Measurements from ENCODE around the gene FAM78B.

GRCh38 chr1:166145499-166145898, 21.3 kb downstream of the FAM78B start:
- TF ChIP-seq CTCF (IDR thresholded peaks at IDR 0.05; ENCODE audit: control extremely low read depth in 1 of 3, insufficient read depth in 1 of 3, low read depth in 1 of 3, low read length in 3 of 3) (no peak), POLR2A (IDR thresholded peaks at IDR 0.05; ENCODE audit: control extremely low read depth in 1 of 2, low read depth in 2 of 2, low read length in 2 of 2) (no peak), POLR2AphosphoS5 (IDR thresholded peaks at IDR 0.05; ENCODE audit: low read depth, low read length) (no peak), SRF (IDR thresholded peaks at IDR 0.05; ENCODE audit: low read depth, low read length) (no peak), BRCA1 (IDR thresholded peaks at IDR 0.05; ENCODE audit: low read depth, low read length) (no peak), SP1 (IDR thresholded peaks at IDR 0.05; ENCODE audit: low read depth, low read length) (no peak), CHD2 (IDR thresholded peaks at IDR 0.05; ENCODE audit: low read length) (no peak), SIN3A (conservative IDR thresholded peaks at IDR 0.05 in 1 of 2, IDR thresholded peaks at IDR 0.05 in 1 of 2; ENCODE audit: low read depth in 1 of 2, low read length in 2 of 2) (no peak), POU5F1 (IDR thresholded peaks at IDR 0.05; ENCODE audit: low read depth, low read length) (no peak), EZH2 (IDR thresholded peaks at IDR 0.05; ENCODE audit: low read depth, low read length, severe bottlenecking) (no peak), ASH2L (IDR thresholded peaks at IDR 0.05; ENCODE audit: low read length) (no peak), TAF7 (optimal IDR thresholded peaks at IDR 0.05; ENCODE audit: borderline replicate concordance, low read depth, low read length) (no peak)
- TF ChIP-seq, protein P1, sequence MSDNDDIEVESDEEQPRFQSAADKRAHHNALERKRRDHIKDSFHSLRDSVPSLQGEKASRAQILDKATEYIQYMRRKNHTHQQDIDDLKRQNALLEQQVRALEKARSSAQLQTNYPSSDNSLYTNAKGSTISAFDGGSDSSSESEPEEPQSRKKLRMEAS (IDR thresholded peaks at IDR 0.05): no peak
